GM21786 (cell line): ENCODE results near the gene MIPEP.
"Not testable (repeated sequence)": the region's sequence is repeated elsewhere in the genome, so short reads cannot be mapped to it uniquely, and the experiment has no call there.

ENCODE experiments used
- ATAC-seq: cut with Tn5 transposase; IDR thresholded peaks from one replicate; pipeline ENCODE4 v1.9.1; 2021; ENCODE audit not compliant: unreplicated experiment

MIPEP gene

DNA sequence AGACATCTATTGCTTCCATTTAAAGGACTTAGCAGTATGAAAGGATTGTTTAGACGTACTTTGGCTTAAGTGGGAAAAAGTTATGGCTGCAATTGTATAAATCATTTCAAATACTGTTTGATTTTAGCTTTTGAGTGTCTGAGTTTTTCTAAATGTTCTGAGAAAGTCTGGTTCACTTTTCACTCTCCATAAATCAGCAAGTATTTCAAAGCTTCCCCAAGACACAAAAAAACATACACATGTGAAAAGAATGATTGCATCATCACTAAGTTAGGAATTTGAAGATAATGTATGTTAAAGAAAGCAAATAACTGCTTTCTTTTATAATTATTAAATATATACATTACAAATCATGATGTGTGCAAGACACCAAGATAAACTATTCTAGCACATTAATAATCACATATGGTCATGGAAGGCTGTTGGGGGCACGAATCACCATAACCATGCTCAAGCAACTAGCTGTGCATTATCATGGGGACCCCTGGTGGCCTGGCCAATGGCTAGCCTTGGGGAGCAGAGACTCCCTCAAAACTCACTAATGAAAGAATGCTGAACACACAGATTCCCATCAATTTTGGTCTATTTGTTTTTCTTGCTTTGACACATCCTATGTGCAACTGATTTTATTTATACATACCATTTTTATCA lies 111.1 kb downstream of the MIPEP start:
- ATAC-seq = no peak

DNA sequence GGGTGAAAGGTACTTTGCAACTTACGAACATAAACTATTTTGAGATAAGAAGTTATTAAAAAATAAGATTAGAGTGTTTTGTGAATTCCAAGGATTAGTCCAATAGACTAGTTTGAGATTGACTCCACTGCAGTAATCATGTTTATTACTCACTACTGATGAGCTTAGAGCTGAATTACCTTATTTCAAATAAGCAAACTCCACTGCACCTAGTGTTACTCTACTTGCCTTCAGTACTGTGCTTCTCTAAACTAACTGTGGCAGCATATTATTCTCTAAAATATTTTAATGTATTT lies 111.7 kb downstream of the MIPEP start:
- ATAC-seq = peak; percentile 27

DNA sequence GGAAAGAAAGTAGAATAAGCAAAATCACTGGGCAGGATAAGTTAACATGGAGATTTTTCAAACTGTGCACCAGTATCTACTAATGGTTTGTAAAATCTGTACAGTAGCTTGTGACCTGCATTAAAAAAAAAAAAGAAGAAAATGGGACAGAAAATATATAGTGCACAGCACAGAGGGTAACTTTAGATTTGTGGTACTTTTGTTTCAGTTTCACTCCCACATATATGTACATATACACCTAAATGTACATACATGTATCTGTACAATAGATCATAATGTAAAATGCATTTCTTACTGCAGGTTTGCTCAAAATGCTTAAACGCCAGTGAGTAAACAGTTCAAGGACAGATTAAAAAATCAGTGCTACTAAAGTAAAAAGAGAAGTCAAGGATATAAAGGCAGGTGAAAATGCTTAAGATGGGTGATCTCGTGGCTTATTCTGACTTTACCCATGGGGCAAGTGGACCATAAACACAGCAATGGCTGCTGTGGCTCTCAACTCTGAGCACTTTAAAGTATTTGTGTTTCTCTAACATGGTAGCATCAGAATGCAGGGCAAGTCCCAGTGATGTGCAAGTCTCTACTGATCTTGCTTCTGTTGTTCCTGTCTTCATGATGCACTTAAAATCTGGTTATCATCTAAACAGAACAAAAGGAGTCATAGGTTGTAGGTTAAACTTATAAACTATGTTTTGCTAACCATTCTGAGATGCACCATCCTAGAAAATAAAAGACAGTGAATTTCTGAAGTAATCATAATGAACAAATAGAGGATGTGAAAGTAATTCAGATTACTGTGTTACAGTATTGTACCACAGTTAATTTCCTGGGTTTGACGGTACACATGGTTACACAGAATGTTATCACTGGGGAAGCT lies 112.3 kb downstream of the MIPEP start:
- peak; percentile 95 for ATAC-seq

DNA sequence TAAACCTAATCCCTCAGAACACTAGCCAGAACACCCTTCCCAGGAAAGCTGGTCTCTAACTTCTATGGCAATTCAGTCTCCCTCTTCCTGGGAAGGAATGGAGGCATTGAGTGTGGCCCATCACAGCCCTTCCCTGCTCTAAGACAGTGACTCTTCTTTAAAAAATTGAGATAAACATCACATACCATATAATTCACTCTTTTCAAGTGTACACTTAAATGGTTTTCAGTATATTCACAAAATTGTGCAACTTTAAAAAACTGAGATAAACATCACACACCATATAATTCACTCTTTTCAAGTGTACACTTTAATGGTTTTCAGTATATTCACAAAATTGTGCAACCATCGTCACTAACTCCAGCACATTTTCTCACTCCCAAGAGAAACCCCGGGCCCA lies 116.5 kb downstream of the MIPEP start:
- ATAC-seq = no peak

DNA sequence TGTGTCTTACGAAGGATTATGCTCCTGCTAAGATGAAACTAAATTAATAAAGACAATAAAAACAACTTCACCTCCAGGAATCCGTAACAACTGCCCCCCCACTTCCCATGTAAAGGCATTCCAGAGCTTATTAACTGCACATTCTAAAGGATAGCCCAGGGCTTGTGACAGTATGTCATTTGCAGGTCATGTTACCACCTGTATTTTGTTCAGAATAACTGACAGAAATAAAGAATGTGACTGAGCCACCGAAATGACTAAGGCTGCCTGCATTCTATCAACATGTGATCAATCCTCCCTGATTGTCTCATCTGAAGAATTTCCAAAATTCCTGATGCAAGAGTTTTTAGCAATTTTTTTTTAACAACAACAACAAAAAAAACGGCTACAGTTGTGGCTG lies 117.2 kb downstream of the MIPEP start:
- no peak for ATAC-seq

DNA sequence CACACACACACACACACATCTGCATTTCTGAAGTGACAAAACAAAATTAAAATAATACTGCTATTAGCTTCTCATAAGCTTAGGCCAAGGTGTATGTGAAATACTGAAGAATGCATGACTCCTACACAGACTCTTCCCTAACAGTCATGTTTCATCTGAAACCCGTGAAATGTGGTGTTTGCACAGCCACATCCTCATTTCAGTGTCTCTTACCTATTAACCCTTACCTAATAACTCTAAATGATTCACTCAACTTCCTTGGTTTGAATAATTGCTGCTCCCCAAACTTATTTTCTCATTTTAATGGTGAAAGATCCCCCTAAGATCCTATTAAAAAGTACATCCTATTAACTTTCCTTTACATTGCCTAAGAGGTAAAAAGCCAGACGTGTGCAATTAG lies 117.6 kb downstream of the MIPEP start:
- peak; percentile 96 for ATAC-seq

DNA sequence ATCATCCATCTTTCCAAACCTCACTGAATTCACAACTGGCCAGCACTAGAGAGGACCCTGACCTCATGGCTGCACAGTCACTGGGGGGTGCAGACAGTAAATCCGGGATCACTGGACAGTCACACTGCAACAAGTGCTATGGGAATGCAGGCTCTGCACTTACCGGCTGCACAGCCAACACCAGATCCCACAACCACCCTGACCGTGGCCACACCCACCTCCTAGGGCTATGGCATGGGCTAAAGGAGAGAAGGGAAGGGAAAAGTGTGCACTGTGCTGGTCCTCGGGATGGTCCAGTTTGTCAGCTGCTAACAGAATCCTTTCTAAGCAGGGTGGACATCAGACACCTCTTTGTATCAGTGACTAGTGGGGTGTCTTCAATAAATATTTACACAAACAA lies 118.2 kb downstream of the MIPEP start:
- no peak for ATAC-seq

DNA sequence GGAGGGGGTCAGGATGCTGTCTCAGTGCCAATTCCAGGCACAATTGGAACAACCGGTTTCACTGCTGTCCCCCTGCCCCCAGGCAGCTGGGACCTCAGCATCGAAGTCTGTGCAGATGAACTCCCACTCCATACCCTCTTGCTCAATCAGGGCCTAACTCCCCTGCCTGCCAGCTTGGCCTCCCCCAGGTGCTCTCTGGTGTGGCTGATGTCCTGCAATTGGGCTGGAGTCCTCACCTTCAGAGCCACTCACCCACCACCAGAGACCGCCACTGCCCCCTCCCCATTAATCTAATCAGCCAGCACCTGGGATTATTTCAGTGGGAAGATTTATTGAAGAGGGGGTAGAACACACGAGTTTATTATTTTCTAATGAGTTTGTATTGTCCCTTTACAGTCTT lies 118.8 kb downstream of the MIPEP start:
- ATAC-seq = no peak

DNA sequence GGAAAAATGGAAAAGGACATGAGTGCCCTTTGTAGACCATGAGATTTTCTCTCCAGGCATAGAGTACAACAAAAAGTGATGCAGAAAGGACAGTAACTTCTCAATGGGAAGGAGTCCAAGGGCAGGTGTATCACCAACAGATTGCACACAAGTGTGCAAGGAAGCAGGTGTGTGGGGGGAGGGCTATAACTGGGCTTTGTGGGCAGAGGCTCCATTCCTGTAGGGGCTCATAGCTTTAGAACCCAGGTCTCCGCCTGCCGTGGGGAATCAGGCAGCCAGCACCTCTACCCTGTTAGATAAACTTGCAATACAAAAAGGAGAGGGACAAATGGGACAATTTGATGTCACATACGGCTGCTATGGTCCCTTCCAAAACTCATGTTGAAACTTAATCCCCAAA lies 119.8 kb downstream of the MIPEP start:
- no peak for ATAC-seq

DNA sequence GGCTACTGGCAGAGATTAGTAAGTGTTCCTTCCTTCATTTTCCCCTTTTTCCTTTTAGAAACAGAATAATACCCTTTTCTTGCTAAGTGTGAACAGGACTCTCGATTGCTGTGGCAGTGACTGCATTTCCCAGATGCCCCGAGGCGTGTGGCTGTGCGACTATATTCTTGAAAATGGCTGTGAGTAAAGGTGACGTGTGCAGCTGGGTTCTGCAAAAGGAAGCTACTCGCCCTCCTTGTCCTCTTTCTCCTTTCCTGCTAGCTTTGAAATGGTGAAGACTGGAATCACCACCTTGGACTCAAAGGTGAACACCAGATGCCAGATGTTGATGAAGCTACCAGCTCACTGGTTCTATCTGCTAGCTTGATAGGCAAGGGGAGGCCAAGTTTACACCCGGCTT lies 121.4 kb downstream of the MIPEP start:
- no peak for ATAC-seq

DNA sequence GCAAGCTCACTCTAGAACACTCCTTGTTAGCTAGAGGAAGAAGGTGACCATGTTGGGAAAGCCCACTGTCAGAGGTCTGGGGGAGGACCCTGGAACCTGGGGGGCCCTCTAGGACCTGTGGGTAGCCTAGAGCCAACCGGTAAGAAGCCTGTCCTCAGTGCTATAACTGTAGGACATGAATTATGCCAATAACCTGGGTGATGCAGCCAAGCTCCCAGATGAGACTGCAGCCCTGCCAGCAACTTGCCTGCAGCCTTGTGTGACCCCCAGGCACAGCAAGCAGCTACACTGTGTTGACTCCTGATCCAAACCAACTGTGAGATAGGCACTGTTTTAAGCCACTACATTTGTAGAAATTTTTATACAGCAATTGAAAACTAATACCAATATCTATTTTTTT lies 122.3 kb downstream of the MIPEP start:
- ATAC-seq = no peak

DNA sequence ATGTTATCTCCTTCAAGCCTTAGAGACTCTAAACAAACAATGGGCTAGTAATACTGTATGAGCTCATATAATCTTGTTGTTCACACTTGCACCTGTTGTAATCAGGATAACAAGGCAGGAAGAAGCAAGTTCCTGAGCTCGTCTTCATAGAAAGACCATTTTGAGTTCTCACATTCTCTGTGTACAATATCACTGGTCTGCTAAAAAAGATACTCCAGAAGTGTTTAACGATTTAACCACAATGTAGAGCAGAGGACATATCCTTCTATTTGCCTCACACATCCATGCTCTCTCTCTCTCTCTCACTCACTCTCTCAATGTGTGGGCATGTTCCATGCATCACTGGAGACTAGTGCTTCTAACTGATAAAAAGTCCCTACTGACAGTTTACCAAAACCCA lies 122.9 kb downstream of the MIPEP start:
- no peak for ATAC-seq

DNA sequence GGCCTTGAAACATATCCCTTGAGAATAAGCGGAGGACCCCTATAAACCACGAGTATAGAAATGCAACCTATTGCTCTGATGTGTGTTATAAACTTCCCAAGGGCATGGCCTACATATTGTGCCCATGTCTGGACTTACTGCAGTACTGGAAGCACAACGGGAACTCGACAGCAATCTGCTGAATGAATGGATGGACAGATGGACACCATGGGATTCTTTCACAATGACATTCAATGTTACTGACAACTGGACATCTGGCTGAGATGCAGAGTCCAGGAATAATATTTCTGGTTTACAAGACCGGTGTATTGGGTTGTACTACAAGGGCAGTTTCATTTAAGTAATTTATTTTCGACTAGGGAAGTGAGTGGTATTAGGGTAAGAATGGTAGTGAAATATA lies 123.7 kb downstream of the MIPEP start:
- no peak for ATAC-seq

DNA sequence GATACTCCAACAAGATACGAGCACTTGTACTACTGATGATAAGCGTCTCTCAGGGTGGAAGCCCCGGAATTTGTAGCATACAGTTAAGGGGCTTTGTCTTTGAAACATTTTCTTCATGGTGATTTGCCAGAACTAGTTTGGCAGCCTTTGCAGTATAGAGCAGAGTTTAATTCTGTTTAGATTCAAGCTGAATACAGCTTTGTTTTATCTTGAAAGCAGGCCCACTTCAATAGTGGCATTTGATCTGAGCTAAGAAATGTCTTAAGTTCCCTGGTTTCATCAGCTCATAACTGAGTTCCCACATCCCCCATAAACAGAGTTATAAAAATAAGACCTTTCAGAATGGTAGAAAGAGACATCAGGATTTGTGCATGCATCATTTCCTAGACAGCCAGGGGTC lies 125.9 kb downstream of the MIPEP start:
- ATAC-seq = no peak

DNA sequence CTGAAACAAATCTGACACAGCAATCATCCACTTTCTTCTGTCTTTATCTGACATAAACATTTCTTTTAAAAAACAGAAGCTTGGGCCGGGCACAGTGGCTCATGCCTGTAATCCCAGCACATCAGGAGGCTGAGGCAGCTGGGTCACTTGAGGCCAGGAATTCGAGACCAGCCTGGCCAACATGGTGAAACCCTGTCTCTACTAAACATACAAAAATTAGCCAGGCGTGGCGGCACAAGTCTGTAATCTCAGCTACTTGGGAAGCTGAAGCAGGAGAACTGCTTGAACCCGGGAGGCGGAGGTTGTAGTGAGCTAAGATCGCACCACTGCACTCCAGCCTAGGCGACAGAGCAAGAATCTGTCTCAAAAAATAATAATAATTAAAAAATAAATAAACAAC lies 127.4 kb downstream of the MIPEP start:
- ATAC-seq = not testable (repeated sequence)

DNA sequence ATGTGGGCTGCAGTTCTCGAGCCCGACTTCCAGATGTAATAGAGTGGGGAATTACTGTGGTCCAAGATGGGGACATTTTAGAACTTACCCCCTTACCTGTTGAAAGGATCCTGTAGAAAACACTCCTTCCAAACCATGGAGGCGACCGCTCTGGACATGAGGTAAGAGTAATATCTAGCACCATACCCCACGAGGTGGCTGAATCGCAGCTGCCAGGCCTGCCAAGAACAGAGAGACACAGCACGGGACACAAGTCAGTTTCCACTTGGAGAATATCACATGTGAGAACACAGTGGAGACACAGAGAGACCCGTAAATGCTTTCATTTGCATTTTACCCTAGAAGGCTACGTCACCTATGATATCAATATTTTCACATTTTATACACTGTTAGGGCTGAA lies 129.2 kb downstream of the MIPEP start:
- no peak for ATAC-seq

DNA sequence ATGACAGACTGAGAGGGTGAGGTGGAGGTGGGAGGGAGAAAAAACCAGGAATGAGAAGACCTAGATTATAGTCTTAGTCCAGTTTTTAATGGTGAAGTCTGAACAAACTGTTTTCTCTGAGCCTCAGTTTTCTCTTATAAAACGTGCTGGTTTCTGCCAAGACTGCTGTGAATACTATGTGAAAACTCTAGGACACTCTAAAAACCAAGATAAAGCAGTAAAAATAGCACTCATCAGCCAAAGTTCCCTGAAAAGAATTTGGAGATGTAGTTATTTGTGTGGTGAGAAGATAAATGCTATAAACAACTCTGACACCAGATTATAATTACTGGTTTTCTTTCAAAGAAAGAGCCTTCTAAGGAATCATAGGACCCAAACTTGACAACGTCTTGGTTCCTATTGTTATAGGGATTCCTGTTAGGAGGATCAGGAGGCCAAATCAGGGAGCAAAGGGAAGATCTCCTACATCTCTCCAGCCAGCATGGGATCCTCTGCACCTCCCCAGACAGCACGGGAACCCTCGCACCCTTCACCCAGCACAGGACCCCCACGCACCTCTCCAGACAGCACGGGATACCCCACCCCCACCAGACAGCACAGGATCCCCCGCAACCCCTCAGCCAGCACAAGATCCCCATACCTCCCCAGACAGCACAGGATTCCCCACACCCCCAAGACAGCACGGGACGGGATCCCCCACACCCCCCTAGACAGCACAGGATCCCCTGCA lies 130.2 kb downstream of the MIPEP start:
- no peak for ATAC-seq

DNA sequence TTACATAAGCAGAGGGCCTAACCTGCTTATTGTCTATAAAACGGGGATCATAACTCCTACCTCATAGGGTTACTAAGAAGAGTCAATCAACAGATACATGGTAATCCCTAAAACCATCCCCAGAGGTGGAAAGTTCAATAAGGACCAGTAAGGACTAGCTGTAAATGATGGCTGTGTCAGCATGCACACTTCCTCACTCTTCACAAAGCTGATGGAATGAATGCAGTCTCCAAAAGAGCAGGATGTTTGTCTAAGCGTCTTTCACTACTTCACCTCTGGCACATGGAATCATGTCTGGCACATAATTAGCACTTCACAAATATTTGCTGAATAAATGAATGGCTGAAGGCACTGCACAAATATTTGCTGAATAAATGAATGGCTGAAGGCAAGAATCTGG lies 134.2 kb downstream of the MIPEP start:
- no peak for ATAC-seq

DNA sequence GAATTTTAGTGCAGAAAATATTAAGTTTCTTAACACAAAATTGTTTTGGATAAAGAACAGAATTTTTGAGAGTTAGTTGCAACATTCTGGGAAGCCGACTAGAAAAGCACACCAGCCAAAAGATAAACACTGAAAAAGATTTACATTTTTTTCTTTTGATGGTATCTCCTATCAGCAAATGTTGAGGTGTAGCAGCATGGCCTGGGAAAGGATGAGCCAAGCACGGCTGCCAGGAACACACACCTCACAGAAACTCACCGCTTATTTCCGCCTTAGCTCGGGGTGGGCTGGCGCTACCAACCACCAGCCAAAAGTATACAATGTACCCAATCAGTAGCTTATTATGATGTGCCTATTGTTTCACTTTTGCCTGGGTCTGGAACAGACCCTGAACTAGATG lies 134.7 kb downstream of the MIPEP start:
- no peak for ATAC-seq

DNA sequence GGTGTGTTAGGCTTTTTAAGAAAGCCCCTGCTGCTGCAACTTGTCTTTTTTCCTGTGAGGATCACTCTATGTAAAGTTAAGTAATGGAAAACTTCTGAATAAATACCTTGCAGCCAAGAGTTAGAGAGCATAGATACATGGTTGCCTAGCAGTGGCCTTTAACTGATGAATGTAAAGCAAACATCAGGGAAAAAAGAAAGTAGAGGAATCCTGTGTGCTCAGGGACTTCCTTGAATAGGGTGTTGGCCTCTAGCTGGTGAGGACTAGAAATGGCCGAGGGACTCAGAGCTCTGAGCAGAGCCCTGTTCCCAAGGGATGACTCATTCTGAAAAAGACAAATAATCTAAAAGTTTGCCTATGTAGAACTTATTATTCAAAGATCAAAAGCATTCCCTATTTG lies 135.7 kb downstream of the MIPEP start:
- ATAC-seq = no peak

DNA sequence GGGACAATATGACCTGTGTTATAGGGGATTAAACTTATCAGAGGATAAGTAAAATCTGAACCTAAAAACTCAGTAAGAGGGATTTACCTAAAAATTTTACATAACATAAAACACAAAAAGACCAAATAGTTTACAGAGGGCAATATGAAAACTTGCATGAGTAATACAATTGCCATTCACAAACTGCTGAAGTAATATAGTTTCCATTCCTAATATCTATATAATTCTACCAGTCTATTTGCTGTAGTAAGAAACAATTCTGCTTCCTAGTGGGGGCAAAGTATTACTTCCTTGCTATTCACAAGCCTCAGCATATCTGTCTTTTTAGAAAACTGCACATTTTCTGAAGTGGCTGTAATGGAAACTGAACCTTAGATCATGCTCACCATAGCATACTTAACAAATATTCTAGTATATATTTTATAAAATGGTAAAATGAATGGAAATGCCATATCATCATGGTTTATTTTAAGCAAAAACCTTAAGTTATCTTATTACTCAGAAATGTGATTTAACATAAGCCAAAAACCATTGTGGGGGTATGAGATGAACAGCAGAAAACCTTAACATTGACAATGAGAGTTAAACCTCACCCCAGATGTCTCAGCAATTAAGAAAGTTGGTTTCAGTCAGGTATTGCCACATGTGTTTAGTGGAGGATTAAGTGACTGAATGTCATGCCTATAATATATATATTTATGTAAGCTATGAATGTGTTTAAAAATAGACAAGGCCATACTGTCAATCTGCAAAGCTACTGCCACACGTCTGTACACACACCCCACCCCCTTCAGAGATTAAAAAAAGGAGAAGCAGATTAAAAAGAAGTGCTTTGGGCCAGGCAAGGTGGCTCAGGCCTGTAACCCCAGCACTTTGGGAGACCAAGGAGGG lies 136.8 kb downstream of the MIPEP start:
- peak; percentile 75 for ATAC-seq
